ENCODE results near the gene TRAPPC11. TPM values are rescaled to one million over a fixed set of nuclear protein-coding genes. Genes with fewer than 3 reads are reported as not detected.

Gene TRAPPC11
- total RNA-seq, 1 experiment from 2014 or later, result 21.1 TPM

- H3K9me3 ChIP-seq (ENCODE audit: control insufficient read depth, insufficient read depth, low read depth, low read length), result no peaks in the 10 kb centered on the region
- peaks cover 3% of the 10 kb centered on the region for H3K4me1 ChIP-seq (ENCODE audit: control insufficient read depth, insufficient read depth, low read length)
- H3K27ac ChIP-seq (ENCODE audit: low read length), result no peak overlapping the region
- in situ Hi-C loops (cut with HindIII; ENCODE audit: low pct_unique_long_range_greater_than_20kb, low sequenced_read_pairs), result no loop called here
- CTCF ChIA-PET, result no interaction called here
- H3K36me3 ChIP-seq (ENCODE audit: control insufficient read depth, insufficient read depth, low read length), result no peaks in the 10 kb centered on the region
- intact Hi-C loops (cut with micrococcal nuclease; ENCODE audit: unreplicated experiment), result no loop called here
- DNase-seq (ENCODE audit: low read depth, low spot score) (no peak), ATAC-seq (no peak)
- no peak for TF ChIP-seq POLR2AphosphoS5 (IDR thresholded peaks at IDR 0.05; ENCODE audit: low read depth, low read length)
- TF ChIP-seq TCF7L2 (IDR thresholded peaks at IDR 0.05; ENCODE audit: low read depth, low read length), result no peak
- TF ChIP-seq SIN3A (IDR thresholded peaks at IDR 0.05; ENCODE audit: borderline replicate concordance, insufficient read depth, low read depth, low read length), result no peak
- TF ChIP-seq REST (IDR thresholded peaks at IDR 0.05; ENCODE audit: insufficient read depth in 1 of 2, low read depth in 2 of 2, low read length in 1 of 2), result no peak
- TF ChIP-seq, protein P1, sequence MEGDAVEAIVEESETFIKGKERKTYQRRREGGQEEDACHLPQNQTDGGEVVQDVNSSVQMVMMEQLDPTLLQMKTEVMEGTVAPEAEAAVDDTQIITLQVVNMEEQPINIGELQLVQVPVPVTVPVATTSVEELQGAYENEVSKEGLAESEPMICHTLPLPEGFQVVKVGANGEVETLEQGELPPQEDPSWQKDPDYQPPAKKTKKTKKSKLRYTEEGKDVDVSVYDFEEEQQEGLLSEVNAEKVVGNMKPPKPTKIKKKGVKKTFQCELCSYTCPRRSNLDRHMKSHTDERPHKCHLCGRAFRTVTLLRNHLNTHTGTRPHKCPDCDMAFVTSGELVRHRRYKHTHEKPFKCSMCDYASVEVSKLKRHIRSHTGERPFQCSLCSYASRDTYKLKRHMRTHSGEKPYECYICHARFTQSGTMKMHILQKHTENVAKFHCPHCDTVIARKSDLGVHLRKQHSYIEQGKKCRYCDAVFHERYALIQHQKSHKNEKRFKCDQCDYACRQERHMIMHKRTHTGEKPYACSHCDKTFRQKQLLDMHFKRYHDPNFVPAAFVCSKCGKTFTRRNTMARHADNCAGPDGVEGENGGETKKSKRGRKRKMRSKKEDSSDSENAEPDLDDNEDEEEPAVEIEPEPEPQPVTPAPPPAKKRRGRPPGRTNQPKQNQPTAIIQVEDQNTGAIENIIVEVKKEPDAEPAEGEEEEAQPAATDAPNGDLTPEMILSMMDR (IDR thresholded peaks at IDR 0.05), result no peak
- BruUV-seq (replicated peaks), result no TSS peak
- no peaks in the 10 kb centered on the region for H3K27me3 ChIP-seq (ENCODE audit: control insufficient read depth, insufficient read depth, low read length)
- H3K4me3 ChIP-seq (ENCODE audit: low read depth in 2 of 2, low read length in 2 of 2), result no peak overlapping the region
- POLR2A ChIA-PET, result interaction anchor here (0.7 kb wide), 1 partner anchor 16 kb away, joined by 4 read pairs; no protein-coding TSS in a partner anchor
Observed at GRCh38 chr4:183760326-183760725, 101.2 kb downstream of the TRAPPC11 start.

Other genes with a start within 250 kb of the TRAPPC11 start
- gene CDKN2AIP, start 214.7 kb upstream of the TRAPPC11 start, total RNA-seq (2021; ENCODE audit: unreplicated experiment), result 21.1 TPM
- gene ING2, start 154.2 kb upstream of the TRAPPC11 start, total RNA-seq (2021; ENCODE audit: unreplicated experiment), result 11.8 TPM
- 27.4 TPM for gene RWDD4, start 108 bp upstream of the TRAPPC11 start, total RNA-seq (2021; ENCODE audit: unreplicated experiment)
- gene STOX2, start 246.0 kb downstream of the TRAPPC11 start, total RNA-seq (2021; ENCODE audit: unreplicated experiment), result 10.6 TPM

All from Panc1 (cell line).